Fibroblast of lung (primary cell): ENCODE results near the gene HKDC1. TPM values are rescaled to one million over a fixed set of nuclear protein-coding genes. Genes with fewer than 3 reads are reported as not detected.
"Not testable (repeated sequence)": the region's sequence is repeated elsewhere in the genome, so short reads cannot be mapped to it uniquely, and the experiment has no call there.

ENCODE experiments used
- DNase-seq, 2 donors: peaks; one replicate each; pipeline versions ENCODE4 v3.0.0 to v3.0.0-alpha.2; 2010; ENCODE audit warnings: low read depth in 2 of 2
- H2AFZ ChIP-seq: 2 replicates; pipeline ENCODE4 v1.5.1; 2012; ENCODE audit warnings: low read length, control low read depth, inconsistent platforms
- H3K27ac ChIP-seq: 2 replicates; pipeline ENCODE4 v1.5.1; 2011; ENCODE audit warnings: low read length, control low read depth; ENCODE audit not compliant: insufficient read depth
- H3K27me3 ChIP-seq: 2 replicates; pipeline ENCODE4 v1.5.1; 2011; ENCODE audit warnings: mild to moderate bottlenecking, low read length; ENCODE audit not compliant: control insufficient read depth, insufficient read depth
- H3K36me3 ChIP-seq: 2 replicates; pipeline ENCODE4 v1.5.1; 2011; ENCODE audit warnings: low read length; ENCODE audit not compliant: control insufficient read depth, insufficient read depth
- H3K4me1 ChIP-seq: 2 replicates; pipeline ENCODE4 v1.5.1; 2011; ENCODE audit warnings: low read length; ENCODE audit not compliant: control insufficient read depth, insufficient read depth; ENCODE audit errors: extremely low read depth
- H3K4me2 ChIP-seq: 2 replicates; pipeline ENCODE4 v1.5.1; 2011; ENCODE audit warnings: low read length, control low read depth; ENCODE audit not compliant: insufficient read depth; ENCODE audit errors: extremely low read depth
- H3K4me3 ChIP-seq, 4 experiments: fragments of 200-600 bp in 1 of 4; sonication (generic) in 1 of 4; replicated peaks in 1 of 4; 2 replicates each; pipeline ENCODE4 v1.5.1; 2011 to 2016; ENCODE audit warnings: low read length in 4 of 4, low read depth in 3 of 4, mild to moderate bottlenecking in 3 of 4, control low read depth in 2 of 4, inconsistent platforms in 1 of 4, mixed read lengths in 1 of 4; ENCODE audit not compliant: insufficient read depth in 1 of 4; ENCODE audit errors: control extremely low read depth in 1 of 4
- H3K79me2 ChIP-seq: 2 replicates; pipeline ENCODE4 v1.5.1; 2012; ENCODE audit warnings: mild to moderate bottlenecking, low read length, inconsistent platforms; ENCODE audit not compliant: control insufficient read depth, insufficient read depth
- H3K9ac ChIP-seq: 2 replicates; pipeline ENCODE4 v1.5.1; 2011; ENCODE audit warnings: mild to moderate bottlenecking, low read length, control low read depth; ENCODE audit not compliant: insufficient read depth
- H3K9me3 ChIP-seq: 2 replicates; pipeline ENCODE4 v1.5.1; 2012; ENCODE audit warnings: low read depth, low read length; ENCODE audit not compliant: control insufficient read depth, insufficient read depth
- H4K20me1 ChIP-seq: 2 replicates; pipeline ENCODE4 v1.5.1; 2011; ENCODE audit warnings: low read length; ENCODE audit not compliant: control insufficient read depth, insufficient read depth; ENCODE audit errors: extremely low read depth
- EZH2 ChIP-seq: IDR thresholded peaks from 2 replicates; pipeline ENCODE4 v1.5.1; 2012; ENCODE audit warnings: low read length, control low read depth, mild to moderate bottlenecking; ENCODE audit errors: missing control alignments
- polyA plus RNA-seq, 2 donors: library from polyadenylated mRNA; depleted of rRNA in 1 of 2; stranded (reverse) in 1 of 2; unstranded in 1 of 2; fragments of >200 nt; gene quantifications; 2 replicates each; pipeline ENCODE4 v1.2.1, GENCODE V29; 2011 to 2012; ENCODE audit warnings: missing spikeins in 1 of 2
- total RNA-seq: library from RNA; depleted of rRNA; stranded (reverse); fragments of >200 nt; gene quantifications from 2 replicates; pipeline ENCODE4 v1.2.1, GENCODE V29; 2014
- TF ChIP-seq, protein P1 (sequence below), 2 donors: IDR thresholded peaks in 1 of 2; conservative IDR thresholded peaks in 1 of 2; 1 replicate in 1 of 2; 2 replicates in 1 of 2; pipeline ENCODE4 v1.5.1; 2011 to 2012; ENCODE audit warnings: low read length in 2 of 2, control low read depth in 1 of 2, inconsistent platforms in 1 of 2, low read depth in 1 of 2, mild to moderate bottlenecking in 1 of 2

HKDC1 gene
- total and polyA plus RNA-seq, 2 donors (not counting 1 experiment from before 2014, with no cell fraction given) = 0.12 to 1.8 TPM

DNA sequence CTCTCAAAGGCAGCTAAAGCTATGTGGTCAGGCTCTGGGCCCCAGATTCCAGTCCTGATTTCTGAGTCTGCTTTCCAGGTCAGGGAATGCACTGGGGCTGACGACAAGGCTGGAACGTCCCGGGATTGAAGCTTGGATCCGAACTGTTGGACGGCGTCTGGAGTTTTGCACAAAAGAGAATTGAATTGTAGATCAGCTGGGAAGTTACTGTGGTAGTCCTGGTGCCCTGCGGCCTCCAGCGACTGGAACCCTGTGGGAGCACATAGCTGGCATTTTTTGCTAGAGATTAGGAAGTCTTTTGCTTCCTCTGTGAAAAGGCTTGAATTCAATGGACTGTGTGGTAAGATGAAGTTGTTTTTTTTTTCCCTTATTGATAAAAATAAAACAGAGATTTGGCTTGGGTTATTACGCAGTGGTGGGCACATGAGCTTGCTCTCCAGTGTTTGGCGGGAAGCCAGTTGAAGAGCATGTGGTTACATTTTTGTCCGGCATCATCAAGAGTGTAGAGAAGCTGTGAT is 58.4 kb downstream of the HKDC1 start, which contains the start of gene HK1:
TSS of gene HK1 (plus strand) at position 51 of the 518 bp plus-strand sequence.
- Histone ChIP-seq H3K4me2 (no peak within 1 kb of the TSS), H3K9ac (no peak within 1 kb of the TSS), H3K9me3 (no peaks in the 10 kb centered on the region), H4K20me1 (no peaks in the 10 kb centered on the region), H3K36me3 (no peaks in the 10 kb centered on the region), H3K27me3 (no peaks in the 10 kb centered on the region), H3K79me2 (no peaks in the 10 kb centered on the region), H3K4me1 (no peaks in the 10 kb centered on the region), H3K4me3 (no peak within 1 kb of the TSS), H2AFZ (no peak within 1 kb of the TSS), H3K27ac (no peak within 1 kb of the TSS)
- DNase-seq = peak in 1 of 2 donors; percentile 72
- TF ChIP-seq, protein P1, sequence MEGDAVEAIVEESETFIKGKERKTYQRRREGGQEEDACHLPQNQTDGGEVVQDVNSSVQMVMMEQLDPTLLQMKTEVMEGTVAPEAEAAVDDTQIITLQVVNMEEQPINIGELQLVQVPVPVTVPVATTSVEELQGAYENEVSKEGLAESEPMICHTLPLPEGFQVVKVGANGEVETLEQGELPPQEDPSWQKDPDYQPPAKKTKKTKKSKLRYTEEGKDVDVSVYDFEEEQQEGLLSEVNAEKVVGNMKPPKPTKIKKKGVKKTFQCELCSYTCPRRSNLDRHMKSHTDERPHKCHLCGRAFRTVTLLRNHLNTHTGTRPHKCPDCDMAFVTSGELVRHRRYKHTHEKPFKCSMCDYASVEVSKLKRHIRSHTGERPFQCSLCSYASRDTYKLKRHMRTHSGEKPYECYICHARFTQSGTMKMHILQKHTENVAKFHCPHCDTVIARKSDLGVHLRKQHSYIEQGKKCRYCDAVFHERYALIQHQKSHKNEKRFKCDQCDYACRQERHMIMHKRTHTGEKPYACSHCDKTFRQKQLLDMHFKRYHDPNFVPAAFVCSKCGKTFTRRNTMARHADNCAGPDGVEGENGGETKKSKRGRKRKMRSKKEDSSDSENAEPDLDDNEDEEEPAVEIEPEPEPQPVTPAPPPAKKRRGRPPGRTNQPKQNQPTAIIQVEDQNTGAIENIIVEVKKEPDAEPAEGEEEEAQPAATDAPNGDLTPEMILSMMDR (conservative IDR thresholded peaks at IDR 0.05 in 1 of 2, IDR thresholded peaks at IDR 0.05 in 1 of 2; ENCODE audit: low read depth in 1 of 2, low read length in 2 of 2) = no peak
- no peak for TF ChIP-seq EZH2

DNA sequence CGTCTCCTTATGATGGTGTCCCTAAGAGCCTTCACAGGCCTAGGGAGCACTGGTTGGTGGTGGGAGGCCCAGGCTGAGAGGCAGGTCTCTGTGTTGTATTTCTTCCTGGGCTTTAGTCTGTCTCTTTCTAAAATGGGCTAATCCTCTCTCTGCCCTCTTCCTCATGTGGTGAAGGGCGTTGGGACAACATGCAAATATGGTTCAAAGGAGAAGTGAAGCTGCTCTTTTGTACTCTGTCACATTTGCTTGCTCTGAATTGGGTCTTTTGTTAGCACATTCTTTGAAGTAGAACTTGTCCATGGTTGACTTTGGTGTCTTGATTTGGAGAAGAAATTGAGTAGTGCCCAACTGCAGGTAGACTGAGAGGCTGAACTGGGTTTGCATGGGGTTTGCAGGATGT is 59.0 kb downstream of the HKDC1 start:
- no peaks in the 10 kb centered on the region for H4K20me1 ChIP-seq
- H3K27me3 ChIP-seq = no peaks in the 10 kb centered on the region
- no peak overlapping the region for H3K4me2 ChIP-seq
- DNase-seq = no peak
- no peak overlapping the region for H3K4me3 ChIP-seq
- H3K36me3 ChIP-seq = no peaks in the 10 kb centered on the region
- no peak overlapping the region for H3K27ac ChIP-seq
- H3K9me3 ChIP-seq = no peaks in the 10 kb centered on the region
- TF ChIP-seq, protein P1 (conservative IDR thresholded peaks at IDR 0.05 in 1 of 2, IDR thresholded peaks at IDR 0.05 in 1 of 2; ENCODE audit: low read depth in 1 of 2, low read length in 2 of 2) = no peak
- TF ChIP-seq EZH2 = no peak
- no peaks in the 10 kb centered on the region for H3K4me1 ChIP-seq
- H3K9ac ChIP-seq = no peak overlapping the region
- H3K79me2 ChIP-seq = no peaks in the 10 kb centered on the region
- no peak overlapping the region for H2AFZ ChIP-seq

DNA sequence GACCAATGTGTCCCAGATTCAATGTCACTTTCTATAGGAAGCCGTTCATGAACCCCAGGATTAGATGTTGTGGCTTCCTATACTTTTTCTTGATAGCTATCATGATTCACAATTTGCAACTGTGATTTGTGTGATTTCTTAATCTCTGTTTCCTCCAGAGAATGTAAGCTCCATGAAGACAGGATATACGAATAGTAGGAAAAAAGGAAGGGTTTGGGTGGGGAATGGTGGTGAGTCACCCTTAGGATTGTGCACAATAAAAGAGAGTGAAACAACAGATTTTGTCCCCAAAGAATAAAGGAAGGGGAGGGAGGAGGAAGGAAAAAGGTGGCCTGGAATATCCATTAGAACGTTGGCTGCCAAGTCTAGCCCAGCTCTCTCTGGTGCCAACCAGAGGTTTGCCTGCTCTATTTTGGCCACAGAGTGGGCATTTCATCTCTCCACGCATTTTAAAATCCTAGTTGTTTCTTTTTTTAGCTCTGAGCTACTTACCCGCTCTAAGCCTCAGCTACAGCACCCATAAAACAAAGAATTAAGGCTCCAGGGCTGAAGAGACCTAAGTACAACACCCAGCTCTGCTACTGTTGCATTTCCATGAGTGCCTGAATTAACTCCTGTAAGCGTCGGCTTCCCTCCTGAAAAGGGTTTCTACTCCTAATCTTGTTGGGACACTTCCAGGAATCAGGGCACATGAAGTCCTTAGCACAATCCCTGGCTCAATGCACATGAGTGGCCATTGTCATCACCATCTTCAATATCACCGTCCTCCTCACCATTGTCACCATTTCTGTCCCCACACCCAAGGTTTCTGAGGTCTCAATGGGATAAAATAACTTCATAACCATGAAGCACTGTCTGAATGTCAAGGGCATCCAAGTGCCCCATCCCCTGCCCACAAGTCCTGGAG is 61.6 kb downstream of the HKDC1 start:
- TF ChIP-seq EZH2 = no peak
- TF ChIP-seq, protein P1 (conservative IDR thresholded peaks at IDR 0.05 in 1 of 2, IDR thresholded peaks at IDR 0.05 in 1 of 2; ENCODE audit: low read depth in 1 of 2, low read length in 2 of 2) = no peak

DNA sequence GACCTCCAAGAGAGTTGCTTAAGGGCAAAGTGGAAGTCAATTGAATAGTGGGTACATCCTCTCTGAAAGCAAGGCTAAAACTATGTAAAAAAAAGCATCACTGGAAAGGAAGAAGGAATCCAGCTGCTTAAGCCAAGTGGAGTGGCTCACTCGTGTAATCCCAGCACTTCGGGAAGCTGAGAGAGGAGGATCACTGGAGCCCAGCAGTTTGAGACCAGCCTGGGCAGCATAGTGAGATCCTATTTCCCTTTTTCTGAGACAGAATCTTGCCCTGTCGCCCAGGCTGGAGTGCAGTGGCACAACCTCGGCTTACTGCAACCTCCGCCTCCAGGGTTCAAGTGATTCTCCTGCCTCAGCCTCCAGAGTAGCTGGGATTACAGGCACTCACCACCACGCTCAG is 64.3 kb downstream of the HKDC1 start:
- not testable (repeated sequence) for H3K9ac ChIP-seq, H3K27ac ChIP-seq, H3K9me3 ChIP-seq, H3K4me2 ChIP-seq, H3K27me3 ChIP-seq, H3K79me2 ChIP-seq, H3K36me3 ChIP-seq, DNase-seq, H3K4me3 ChIP-seq, H2AFZ ChIP-seq, H3K4me1 ChIP-seq, H4K20me1 ChIP-seq

More for the DNA sequence above, 61.6 kb downstream of the HKDC1 start:
- DNase-seq = no peak
- Histone ChIP-seq H3K4me2 (no peak overlapping the region), H3K27me3 (peaks cover 2% of the 10 kb centered on the region), H3K9me3 (no peaks in the 10 kb centered on the region), H3K4me3 (no peak overlapping the region), H3K4me1 (no peaks in the 10 kb centered on the region), H3K36me3 (no peaks in the 10 kb centered on the region), H2AFZ (no peak overlapping the region), H4K20me1 (no peaks in the 10 kb centered on the region), H3K9ac (no peak overlapping the region), H3K27ac (no peak overlapping the region), H3K79me2 (no peaks in the 10 kb centered on the region)
